Neural progenitor cell (in vitro differentiated cells): Measurements from ENCODE around the gene FKBP10. TPM values are rescaled to one million over a fixed set of nuclear protein-coding genes. Genes with fewer than 3 reads are reported as not detected.

Source experiments
- DNase-seq: peaks from one replicate; pipeline ENCODE4 v3.0.0-alpha.2; 2016; ENCODE audit warnings: low spot score
- H2AFZ ChIP-seq: fragments of 200-600 bp; sonication (generic); replicated peaks from 2 replicates; pipeline ENCODE4 v1.6.1; 2016; ENCODE audit warnings: antibody characterized with exemption
- H3F3A ChIP-seq: fragments of 200-600 bp; sonication (generic); 2 replicates; pipeline ENCODE4 v1.6.1; 2016; ENCODE audit warnings: antibody characterized with exemption, low read depth
- H3K27ac ChIP-seq: fragments of 200-600 bp; sonication (generic); 2 replicates; pipeline ENCODE4 v1.5.1; 2016; ENCODE audit warnings: mild to moderate bottlenecking
- H3K27me3 ChIP-seq: fragments of 200-600 bp; sonication (generic); 2 replicates; pipeline ENCODE4 v1.6.1; 2016; ENCODE audit warnings: mild to moderate bottlenecking, moderate library complexity
- H3K36me3 ChIP-seq: fragments of 200-600 bp; sonication (generic); 2 replicates; pipeline ENCODE4 v1.5.1; 2016
- H3K4me1 ChIP-seq: fragments of 200-600 bp; sonication (generic); 2 replicates; pipeline ENCODE4 v1.6.1; 2016; ENCODE audit warnings: mixed run types
- H3K4me2 ChIP-seq: fragments of 200-600 bp; sonication (generic); 2 replicates; pipeline ENCODE4 v1.6.1; 2016
- H3K4me3 ChIP-seq: fragments of 200-600 bp; sonication (generic); 2 replicates; pipeline ENCODE4 v1.5.1; 2016
- H3K79me2 ChIP-seq: fragments of 200-600 bp; sonication (generic); 2 replicates; pipeline ENCODE4 v1.6.1; 2016; ENCODE audit warnings: low read depth
- H3K9ac ChIP-seq: fragments of 200-600 bp; sonication (generic); 2 replicates; pipeline ENCODE4 v1.6.1; 2016
- H3K9me3 ChIP-seq: fragments of 200-600 bp; sonication (generic); 2 replicates; pipeline ENCODE4 v1.5.1; 2016; ENCODE audit warnings: low read depth
- H4K20me1 ChIP-seq: fragments of 200-600 bp; sonication (generic); 2 replicates; pipeline ENCODE4 v1.6.1; 2016; ENCODE audit warnings: low read depth
- H3K27ac Mint-ChIP-seq: 3 replicates; pipeline ENCODE4 v1.8.0; 2021; ENCODE audit warnings: mixed read lengths
- H3K27me3 Mint-ChIP-seq: 2 replicates; pipeline ENCODE4 v1.8.0; 2022; ENCODE audit warnings: low read depth, mild to moderate bottlenecking, inconsistent platforms, moderate library complexity, mixed read lengths; ENCODE audit not compliant: insufficient read depth
- H3K36me3 Mint-ChIP-seq: 3 replicates; pipeline ENCODE4 v1.8.0; 2021; ENCODE audit warnings: mixed read lengths
- H3K4me1 Mint-ChIP-seq: 3 replicates; pipeline ENCODE4 v1.8.0; 2021; ENCODE audit warnings: mixed read lengths
- H3K4me3 Mint-ChIP-seq: 3 replicates; pipeline ENCODE4 v1.8.0; 2021; ENCODE audit warnings: mild to moderate bottlenecking, moderate library complexity, mixed read lengths
- H3K9me3 Mint-ChIP-seq: 3 replicates; pipeline ENCODE4 v1.8.0; 2020; ENCODE audit warnings: mixed read lengths
- CTCF ChIP-seq: fragments of 200-600 bp; sonication (generic); IDR thresholded peaks from 2 replicates; pipeline ENCODE4 v1.5.1; 2017; ENCODE audit warnings: antibody characterized with exemption, mild to moderate bottlenecking
- EZH2 ChIP-seq: fragments of 200-600 bp; sonication (generic); IDR thresholded peaks from 2 replicates; pipeline ENCODE4 v1.6.1; 2017; ENCODE audit warnings: antibody characterized with exemption, mild to moderate bottlenecking, moderate library complexity
- EZH2phosphoT487 ChIP-seq: fragments of 200-600 bp; sonication (generic); IDR thresholded peaks from 2 replicates; pipeline ENCODE4 v1.6.1; 2017; ENCODE audit warnings: antibody characterized with exemption
- total RNA-seq: library from RNA; depleted of rRNA; stranded (reverse); fragments of >200 nt; gene quantifications from 2 replicates; pipeline ENCODE4 v1.2.3, GENCODE V29; 2015; ENCODE audit warnings: low replicate concordance

The FKBP10 gene
- total RNA-seq, 1 donor from 2014 or later, result 108 TPM

- peaks cover 5% of the 10 kb centered on the region for H3K27me3 Mint-ChIP-seq
- Histone ChIP-seq H3K9me3 (no peaks in the 10 kb centered on the region), H4K20me1 (peaks cover 17% of the 10 kb centered on the region), H2AFZ (no peak overlapping the region), H3K27me3 (no peaks in the 10 kb centered on the region), H3K79me2 (no peaks in the 10 kb centered on the region), H3K36me3 (no peaks in the 10 kb centered on the region), H3K27ac (peak overlapping the region; percentile 37), H3K4me2 (peak overlapping the region; percentile 13), H3K9ac (no peak overlapping the region), H3F3A (peaks cover 17% of the 10 kb centered on the region), H3K4me1 (peaks cover 19% of the 10 kb centered on the region), H3K4me3 (no peak overlapping the region)
- peaks cover 18% of the 10 kb centered on the region for H3K4me1 Mint-ChIP-seq
- no peak overlapping the region for H3K27ac Mint-ChIP-seq
- H3K9me3 Mint-ChIP-seq, result no peaks in the 10 kb centered on the region
- no peak overlapping the region for H3K4me3 Mint-ChIP-seq
- no peak for DNase-seq
- TF ChIP-seq EZH2 (no peak), EZH2phosphoT487 (no peak), CTCF (no peak)
- H3K36me3 Mint-ChIP-seq, result peaks cover 15% of the 10 kb centered on the region
These were observed 10.3 kb downstream of the FKBP10 start for GRCh38 chr17:41823141-41823524.

- no peaks in the 10 kb centered on the region for H3K9me3 ChIP-seq
- no peaks in the 10 kb centered on the region for H3K36me3 ChIP-seq
- H2AFZ ChIP-seq, result no peak overlapping the region
- peaks cover 17% of the 10 kb centered on the region for H4K20me1 ChIP-seq
- peak overlapping the region; percentile 85 for H3K27ac Mint-ChIP-seq
- H3K4me1 Mint-ChIP-seq, result peaks cover 18% of the 10 kb centered on the region
- DNase-seq, result no peak
- peaks cover 17% of the 10 kb centered on the region for H3F3A ChIP-seq
- H3K4me2 ChIP-seq, result peak overlapping the region; percentile 13
- no peak for TF ChIP-seq EZH2
- no peak for TF ChIP-seq EZH2phosphoT487
- no peak for TF ChIP-seq CTCF
- H3K27me3 Mint-ChIP-seq, result peaks cover 5% of the 10 kb centered on the region
- H3K27ac ChIP-seq, result peak overlapping the region; percentile 37
- peaks cover 19% of the 10 kb centered on the region for H3K4me1 ChIP-seq
- H3K9ac ChIP-seq, result no peak overlapping the region
- H3K4me3 ChIP-seq, result no peak overlapping the region
- no peaks in the 10 kb centered on the region for H3K79me2 ChIP-seq
- no peaks in the 10 kb centered on the region for H3K9me3 Mint-ChIP-seq
- peaks cover 14% of the 10 kb centered on the region for H3K36me3 Mint-ChIP-seq
- H3K27me3 ChIP-seq, result no peaks in the 10 kb centered on the region
- no peak overlapping the region for H3K4me3 Mint-ChIP-seq
These were observed 10.8 kb downstream of the FKBP10 start for GRCh38 chr17:41823580-41823979.

- Histone ChIP-seq H3K4me2 (no peak overlapping the region), H3K9me3 (no peaks in the 10 kb centered on the region), H4K20me1 (peaks cover 17% of the 10 kb centered on the region), H2AFZ (no peak overlapping the region), H3K79me2 (no peaks in the 10 kb centered on the region), H3K4me3 (no peak overlapping the region), H3K4me1 (peaks cover 16% of the 10 kb centered on the region), H3K9ac (no peak overlapping the region), H3K27me3 (no peaks in the 10 kb centered on the region), H3K27ac (peak overlapping the region; percentile 37), H3F3A (peaks cover 17% of the 10 kb centered on the region), H3K36me3 (no peaks in the 10 kb centered on the region)
- H3K27ac Mint-ChIP-seq, result no peak overlapping the region
- DNase-seq, result no peak
- peaks cover 8% of the 10 kb centered on the region for H3K27me3 Mint-ChIP-seq
- no peaks in the 10 kb centered on the region for H3K9me3 Mint-ChIP-seq
- TF ChIP-seq EZH2, result no peak
- TF ChIP-seq EZH2phosphoT487, result no peak
- no peak for TF ChIP-seq CTCF
- H3K4me1 Mint-ChIP-seq, result peaks cover 18% of the 10 kb centered on the region
- no peak overlapping the region for H3K4me3 Mint-ChIP-seq
- peaks cover 18% of the 10 kb centered on the region for H3K36me3 Mint-ChIP-seq
These were observed 11.3 kb downstream of the FKBP10 start for GRCh38 chr17:41824086-41824485.
